ENCODE results near the gene CNGA2.
"Not testable (repeated sequence)": the region's sequence is repeated elsewhere in the genome, so short reads cannot be mapped to it uniquely, and the experiment has no call there.

DNA sequence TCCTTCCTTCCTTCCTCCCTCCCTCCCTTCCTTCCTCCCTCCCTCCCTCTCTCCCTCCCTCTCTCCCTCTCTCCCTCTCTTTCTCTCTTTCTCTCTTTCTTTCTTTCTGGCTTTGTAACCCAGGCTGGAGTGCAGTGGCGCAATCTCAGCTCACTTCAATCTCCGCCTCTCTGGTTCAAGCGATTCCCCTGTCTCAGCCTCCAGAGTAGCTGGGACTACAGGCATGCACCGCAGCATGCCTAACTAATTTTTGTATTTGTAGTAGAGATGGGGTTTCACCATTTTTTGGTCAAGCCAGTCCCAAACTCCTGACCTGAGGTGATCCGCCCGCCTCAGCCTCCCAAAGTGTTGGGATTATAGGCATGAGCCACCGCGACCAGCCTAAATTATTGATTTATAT lies 37.5 kb upstream of the CNGA2 start:
- TF ChIP-seq POLR2A (IDR thresholded peaks at IDR 0.05; ENCODE audit: low read length); GATA1 (IDR thresholded peaks at IDR 0.05; ENCODE audit: low read depth, low read length): not testable (repeated sequence)

Measured in erythroblast (primary cell).